A549 treated with ZK216348 at 1 μM for 4 hours (cell line): Measurements from ENCODE around the gene MTIF2. TPM values are rescaled to one million over a fixed set of nuclear protein-coding genes. Genes with fewer than 3 reads are reported as not detected.

ENCODE experiments used
- total RNA-seq: library from RNA; stranded (reverse); fragments of 200-300 nt; extraction: Qiagen RNA extraction; gene quantifications from 5 replicates; pipeline ENCODE4 v1.2.3, GENCODE V29; 2022; ENCODE audit warnings: low read depth

MTIF2 gene, protein sequence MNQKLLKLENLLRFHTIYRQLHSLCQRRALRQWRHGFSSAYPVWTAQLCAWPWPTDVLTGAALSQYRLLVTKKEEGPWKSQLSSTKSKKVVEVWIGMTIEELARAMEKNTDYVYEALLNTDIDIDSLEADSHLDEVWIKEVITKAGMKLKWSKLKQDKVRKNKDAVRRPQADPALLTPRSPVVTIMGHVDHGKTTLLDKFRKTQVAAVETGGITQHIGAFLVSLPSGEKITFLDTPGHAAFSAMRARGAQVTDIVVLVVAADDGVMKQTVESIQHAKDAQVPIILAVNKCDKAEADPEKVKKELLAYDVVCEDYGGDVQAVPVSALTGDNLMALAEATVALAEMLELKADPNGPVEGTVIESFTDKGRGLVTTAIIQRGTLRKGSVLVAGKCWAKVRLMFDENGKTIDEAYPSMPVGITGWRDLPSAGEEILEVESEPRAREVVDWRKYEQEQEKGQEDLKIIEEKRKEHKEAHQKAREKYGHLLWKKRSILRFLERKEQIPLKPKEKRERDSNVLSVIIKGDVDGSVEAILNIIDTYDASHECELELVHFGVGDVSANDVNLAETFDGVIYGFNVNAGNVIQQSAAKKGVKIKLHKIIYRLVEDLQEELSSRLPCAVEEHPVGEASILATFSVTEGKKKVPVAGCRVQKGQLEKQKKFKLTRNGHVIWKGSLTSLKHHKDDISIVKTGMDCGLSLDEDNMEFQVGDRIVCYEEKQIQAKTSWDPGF
- total RNA-seq, result 39.8 to 50.7 TPM (median 40.8 TPM) in 5 replicates

GRCh38 chr2:55268907-55269644 lies at the start of gene MTIF2:
Gene MTIF2 (minus strand): TSS chr2:55269231. CDS start chr2:55263858, 5,373 bp downstream.

DNA sequence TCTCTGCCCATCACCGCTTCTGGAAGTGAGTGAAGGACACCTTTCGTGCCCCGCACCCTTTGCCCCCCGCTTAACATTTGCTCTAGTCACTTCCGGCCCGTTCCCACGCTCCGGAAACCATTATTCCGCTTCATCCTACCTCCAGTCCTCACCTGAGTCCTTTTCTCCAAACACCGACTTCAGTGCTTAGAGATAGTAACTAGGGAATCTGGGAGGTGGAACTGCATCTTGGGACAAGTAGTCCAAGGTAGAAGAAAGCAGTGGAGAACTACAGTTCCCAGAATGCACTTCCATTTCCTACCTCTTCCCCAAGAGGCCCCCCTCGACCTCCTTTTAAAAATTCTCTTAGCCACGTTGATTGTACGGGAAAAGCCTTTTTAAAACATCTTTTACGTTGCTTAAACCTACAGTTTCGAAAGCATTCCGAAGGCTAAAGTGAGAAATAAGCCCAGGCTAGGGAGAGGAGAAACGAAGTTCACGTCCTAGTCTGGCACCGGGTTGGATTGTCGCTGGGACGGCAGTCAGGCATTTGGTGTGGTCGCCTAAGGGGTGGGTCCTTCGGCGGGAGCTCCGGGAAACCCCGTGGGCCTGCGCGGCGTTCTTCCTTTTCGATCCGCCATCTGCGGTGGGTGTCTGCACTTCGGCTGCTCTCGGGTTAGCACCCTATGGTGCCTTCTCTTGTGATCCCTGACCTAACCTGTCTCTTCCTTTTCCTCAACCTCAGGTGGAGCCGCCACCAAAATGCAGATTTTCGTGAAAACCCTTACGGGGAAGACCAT lies 36.8 kb downstream of the MTIF2 start, which contains the start of the genes CLHC1 and RPS27A:
Gene CLHC1 (minus strand): TSS at position 210 of the 779 bp plus-strand sequence. CDS start 9,882 bp downstream, outside the sequence.
Gene RPS27A (plus strand): TSS at position 605 of the 779 bp plus-strand sequence. CDS start 137 bp downstream, at position 742.

Other genes starting within 250 kb of the MTIF2 start
- 365 to 562 TPM (median 469 TPM) in 5 replicates for gene RTN4, start 218.8 kb downstream of the MTIF2 start, total RNA-seq
- gene CLHC1, start 36.9 kb downstream of the MTIF2 start, total RNA-seq, result 1.3 to 3.2 TPM (median 1.8 TPM) in 5 replicates
- 2,538 to 3,964 TPM (median 2,726 TPM) in 5 replicates for gene RPS27A, start 36.5 kb downstream of the MTIF2 start, total RNA-seq
- gene CCDC88A, start 150.6 kb upstream of the MTIF2 start, total RNA-seq, result 20.3 to 31.5 TPM (median 23.6 TPM) in 5 replicates